ENCODE results near the gene HDDC3. TPM values are rescaled to one million over a fixed set of nuclear protein-coding genes. Genes with fewer than 3 reads are reported as not detected.

The HDDC3 gene
- total RNA-seq, 1 experiment from 2014 or later: 13.3 TPM

DNA sequence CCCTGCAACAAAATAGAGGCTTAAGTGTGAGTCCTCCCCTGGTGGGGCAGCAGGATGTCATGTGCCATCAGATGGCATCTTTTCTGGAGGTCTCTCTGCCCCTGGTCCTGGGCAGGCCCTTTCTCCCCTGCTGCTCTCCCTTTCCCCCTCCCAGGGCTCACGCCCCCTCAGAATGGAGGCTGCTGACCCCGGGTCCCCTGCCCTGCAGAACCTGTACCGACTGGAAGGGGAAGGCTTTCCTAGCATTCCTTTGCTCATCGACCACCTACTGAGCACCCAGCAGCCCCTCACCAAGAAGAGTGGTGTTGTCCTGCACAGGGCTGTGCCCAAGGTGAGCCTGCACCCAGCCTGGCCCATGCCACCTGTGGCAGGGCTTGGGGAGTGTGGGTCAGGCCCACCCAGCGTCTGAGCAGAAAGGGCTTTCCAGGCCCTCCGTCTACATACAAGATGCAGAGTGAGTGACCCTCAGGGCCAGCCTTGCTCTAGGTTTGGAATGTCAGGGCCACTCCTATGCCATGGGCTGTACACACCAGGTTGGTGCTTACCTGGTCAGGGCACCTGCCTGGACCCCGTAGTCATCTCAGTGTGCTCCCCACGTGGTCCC lies 40.9 kb downstream of the HDDC3 start:
- H2BK15ac ChIP-seq (ENCODE audit: low read depth, low read length): no peak overlapping the region
- no peak for DNase-seq
- no peak overlapping the region for H3K4me2 ChIP-seq (ENCODE audit: insufficient read depth, insufficient read length, low read length)
- H3K23ac ChIP-seq (ENCODE audit: insufficient read length, low read depth, low read length): no peak overlapping the region
- no peak overlapping the region for H2AK5ac ChIP-seq (ENCODE audit: insufficient read length, low read length)
- H3K9ac ChIP-seq (ENCODE audit: extremely low read depth, insufficient read length, low read length): no peak overlapping the region
- no peaks in the 10 kb centered on the region; a peak in 1 of 5 replicates for H3K9me3 Mint-ChIP-seq
- no peak overlapping the region for H3K14ac ChIP-seq (ENCODE audit: insufficient read depth, low read length)
- H3K27me3 ChIP-seq (ENCODE audit: insufficient read depth, low read length): no peaks in the 10 kb centered on the region
- H2BK5ac ChIP-seq (ENCODE audit: insufficient read length, low read length): no peak overlapping the region
- no peak overlapping the region for H3K4me3 Mint-ChIP-seq
- no peaks in the 10 kb centered on the region for H3K23me2 ChIP-seq (ENCODE audit: insufficient read length, low read depth, low read length, poor library complexity, severe bottlenecking)
- H3T11ph ChIP-seq (ENCODE audit: low read length): no peak overlapping the region
- WGBS (ENCODE audit: extremely low coverage, insufficient read length, low lambda C conversion rate): no CpG with 5 or more reads among the region's 8 CpGs
- no peaks in the 10 kb centered on the region; the same call in 1 of the 2 replicates for H3K27me3 Mint-ChIP-seq (ENCODE audit: low read depth)
- no peak overlapping the region for H2BK20ac ChIP-seq (ENCODE audit: low read depth, low read length, poor library complexity, severe bottlenecking)
- no peaks in the 10 kb centered on the region for H3K9me3 ChIP-seq (ENCODE audit: control insufficient read depth, low read depth, low read length)
- H3K56ac ChIP-seq (ENCODE audit: insufficient read length, low read depth, low read length): no peak overlapping the region
- H4K20me1 ChIP-seq (ENCODE audit: control insufficient read depth, insufficient read depth, insufficient read length): no peaks in the 10 kb centered on the region
- H3K4me1 Mint-ChIP-seq: peaks cover 3 to 8% of the 10 kb centered on the region in 2 experiments; a peak in 3 of 4 replicates
- H3K36me3 Mint-ChIP-seq (ENCODE audit: insufficient read depth in 1 of 3, low read depth in 3 of 3): peaks cover 4 to 10% (median 10%) of the 10 kb centered on the region in 3 experiments; a peak in 6 of 7 replicates
- H4K91ac ChIP-seq (ENCODE audit: insufficient read length, low read depth, low read length): no peak overlapping the region
- no peak overlapping the region for H3K18ac ChIP-seq (ENCODE audit: insufficient read length, low read depth, low read length)
- H3K79me1 ChIP-seq (ENCODE audit: insufficient read depth, low read depth, low read length, poor library complexity, severe bottlenecking): no peaks in the 10 kb centered on the region
- H3K79me2 ChIP-seq (ENCODE audit: insufficient read depth, low read length): no peaks in the 10 kb centered on the region
- TF ChIP-seq CTCF (conservative IDR thresholded peaks at IDR 0.05): no peak
- H3K27ac Mint-ChIP-seq: no peak overlapping the region; a peak in 1 of 7 replicates
- H4K5ac ChIP-seq (ENCODE audit: insufficient read length, low read depth, low read length): no peak overlapping the region
- no peak overlapping the region for H2BK12ac ChIP-seq (ENCODE audit: insufficient read length, low read depth, low read length)
- H3K27ac ChIP-seq (ENCODE audit: insufficient read length, low read depth, low read length): no peak overlapping the region
- no peak overlapping the region for H2AFZ ChIP-seq (ENCODE audit: low read length)
- no peak overlapping the region for H4K8ac ChIP-seq (replicated peaks; ENCODE audit: insufficient read length, low read depth, low read length)
- no peaks in the 10 kb centered on the region; the same call in 1 of the 2 replicates for H3K4me1 ChIP-seq (ENCODE audit: insufficient read depth, low read length)
- no peak overlapping the region for H2BK120ac ChIP-seq (ENCODE audit: low read depth, low read length, poor library complexity, severe bottlenecking)
- no peak overlapping the region for H3K4ac ChIP-seq (ENCODE audit: low read depth, low read length)
